RWPE1 (cell line): ENCODE measurements around the gene DDIT3.

Source experiments
- CTCF ChIA-PET: fragments of 350-600 bp; sonication (Branson Sonifier 250); formaldehyde crosslinking; extraction: SDS; loops from one replicate; lab custom pipeline; 2021; lab: Yijun Ruan, JAX
- POLR2A ChIA-PET: fragments of 400-600 bp; formaldehyde crosslinking; extraction: SDS; loops from one replicate; lab custom pipeline; 2020; ENCODE audit warnings: antibody characterized with exemption; ENCODE audit not compliant: low non-redundant PET; lab: Yijun Ruan, JAX
- DNase-seq: peaks from one replicate; pipeline ENCODE4 v3.0.0; 2012; ENCODE audit warnings: low spot score
- H3K27ac ChIP-seq: fragments of 450-650 bp; 2 replicates; pipeline ENCODE4 v1.5.1; 2017
- CTCF ChIP-seq: fragments of 450-650 bp; conservative IDR thresholded peaks from 2 replicates; pipeline ENCODE4 v1.5.1; 2017; ENCODE audit warnings: low read depth, mild to moderate bottlenecking

The DDIT3 gene

GRCh38 chr12:57470286-57470969 lies 49.9 kb downstream of the DDIT3 start:
- H3K27ac ChIP-seq = no peak overlapping the region
- no peak for DNase-seq
- TF ChIP-seq CTCF = no peak
- ChIA-PET CTCF (no interaction called here), POLR2A (no interaction called here)

GRCh38 chr12:57469296-57470164 lies 50.8 kb downstream of the DDIT3 start:
- no peak for DNase-seq
- ChIA-PET CTCF (no interaction called here), POLR2A (no interaction called here)
- H3K27ac ChIP-seq = no peak overlapping the region
- TF ChIP-seq CTCF = no peak

- DNase-seq = no peak
- ChIA-PET POLR2A (no interaction called here), CTCF (no interaction called here)
- no peak for TF ChIP-seq CTCF
- H3K27ac ChIP-seq = no peak overlapping the region
Measured at GRCh38 chr12:57467915-57468314, 52.4 kb downstream of the DDIT3 start.

GRCh38 chr12:57467212-57467874 lies 53.0 kb downstream of the DDIT3 start:
- DNase-seq = no peak
- CTCF ChIA-PET = no interaction called here
- no peak for TF ChIP-seq CTCF
- POLR2A ChIA-PET = no interaction called here
- H3K27ac ChIP-seq = no peak overlapping the region
